K562 (cell line): ENCODE data around the gene STK16. TPM values are rescaled to one million over a fixed set of nuclear protein-coding genes. Genes with fewer than 3 reads are reported as not detected.

Experiments used
- ARID3A ChIP-seq: IDR thresholded peaks from 2 replicates; pipeline ENCODE4 v1.6.1; 2012; ENCODE audit warnings: low read depth, low read length, improper control_type of control experiment, borderline replicate concordance
- BRF2 ChIP-seq: IDR thresholded peaks from 3 replicates; pipeline ENCODE4 v1.6.1; 2011; ENCODE audit warnings: borderline replicate concordance, mild to moderate bottlenecking; ENCODE audit not compliant: insufficient read length, insufficient read depth
- FUS ChIP-seq: fragments of 200-400 bp; formaldehyde crosslinking; optimal IDR thresholded peaks from 2 replicates; pipeline ENCODE3; 2017; ENCODE audit warnings: low read depth, low read length
- JUN ChIP-seq, 2 experiments: sonication (generic) in 1 of 2; formaldehyde crosslinking in 1 of 2; IDR thresholded peaks; 2 replicates each; pipeline versions ENCODE4 v1.6.1 to v1.8.0; 2012 to 2022; ENCODE audit warnings: borderline replicate concordance in 2 of 2, mild to moderate bottlenecking in 2 of 2, improper control_type of control experiment in 1 of 2, low read depth in 1 of 2, low read length in 1 of 2, missing genetic modification reagents in 1 of 2
- KAT7 ChIP-seq: sonication (generic); formaldehyde crosslinking; IDR thresholded peaks from 2 replicates; pipeline ENCODE4 v1.8.0; 2022; ENCODE audit warnings: missing genetic modification reagents, mild to moderate bottlenecking, borderline replicate concordance
- LARP7 ChIP-seq: fragments of 450-650 bp; IDR thresholded peaks from 2 replicates; pipeline ENCODE4 v1.6.1; 2016
- MYC ChIP-seq, 2 experiments: fragments of 250-450 bp in 1 of 2; sonication (Bioruptor Pico) in 1 of 2; IDR thresholded peaks; 2 replicates each; pipeline versions ENCODE4 v1.5.1 to v1.6.1; 2012 to 2021; ENCODE audit warnings: low read depth in 2 of 2, borderline replicate concordance in 1 of 2, improper control_type of control experiment in 1 of 2, low read length in 1 of 2, mild to moderate bottlenecking in 1 of 2, moderate library complexity in 1 of 2
- NCOA1 ChIP-seq: fragments of 450-650 bp; IDR thresholded peaks from 2 replicates; pipeline ENCODE4 v1.6.1; 2016; ENCODE audit warnings: low read depth
- NRF1 ChIP-seq, 2 experiments: fragments of 450-650 bp; IDR thresholded peaks in 1 of 2; conservative IDR thresholded peaks in 1 of 2; 2 replicates each; pipeline ENCODE4 v1.6.1; 2014; ENCODE audit warnings: mild to moderate bottlenecking in 2 of 2
- TBP ChIP-seq: optimal IDR thresholded peaks from 2 replicates; pipeline ENCODE3; 2011; ENCODE audit warnings: low read depth, low read length, improper control_type of control experiment
- ZNF274 ChIP-seq: IDR thresholded peaks from 2 replicates; pipeline ENCODE4 v1.6.1; 2011; ENCODE audit warnings: low read depth, mild to moderate bottlenecking, low read length, moderate library complexity, borderline replicate concordance
- ZNF589 ChIP-seq: fragments of 200-800 bp; sonication (Bioruptor generic); IDR thresholded peaks from 2 replicates; pipeline ENCODE4 v1.6.1; 2016; ENCODE audit warnings: low read depth, missing genetic modification characterization, missing compliant biosample characterization
- ZNF592 ChIP-seq: fragments of 450-650 bp; IDR thresholded peaks from 2 replicates; pipeline ENCODE4 v1.6.1; 2017; ENCODE audit warnings: antibody characterized with exemption, mild to moderate bottlenecking
- ZZZ3 ChIP-seq: fragments of 450-650 bp; IDR thresholded peaks from 2 replicates; pipeline ENCODE4 v1.6.1; 2016; ENCODE audit warnings: antibody characterized with exemption, mild to moderate bottlenecking, moderate library complexity
- polyA plus RNA-seq, 8 experiments: library from polyadenylated mRNA; depleted of rRNA in 4 of 8; stranded (reverse) in 5 of 8; unstranded in 3 of 8; fragments of >200 nt; fragmentation: Nextera tagmentation in 2 of 8; fragmentation: Illumina TruSeq in 1 of 8; extraction: Ambion mirVana in 2 of 8; extraction: Trizol in 1 of 8; gene quantifications; 2 replicates each; pipeline versions ENCODE4 v1.2.1 to v1.2.3, GENCODE V29; 2011 to 2014; ENCODE audit warnings: inconsistent platforms in 1 of 8, missing spikeins in 1 of 8
- total RNA-seq, 7 experiments: library from RNA; depleted of rRNA in 6 of 7; stranded (reverse); fragments of >200 nt in 6 of 7; fragmentation: Illumina TruSeq in 2 of 7; extraction: Trizol in 2 of 7; gene quantifications; 2 replicates each; pipeline versions ENCODE4 v1.2.1 to v1.2.3, GENCODE V29; 2011 to 2021; ENCODE audit warnings: low replicate concordance in 1 of 7
- TF ChIP-seq, protein P1 (sequence below): sonication (generic); formaldehyde crosslinking; IDR thresholded peaks from 2 replicates; pipeline ENCODE4 v1.8.0; 2022; ENCODE audit warnings: mild to moderate bottlenecking, missing genetic modification reagents
- TF ChIP-seq, protein P2 (sequence below): fragments of 250-450 bp; sonication (Bioruptor Pico); IDR thresholded peaks from 2 replicates; pipeline ENCODE4 v1.8.0; 2022; ENCODE audit warnings: moderate library complexity, mild to moderate bottlenecking, inconsistent platforms

The STK16 gene
- total and polyA plus RNA-seq, 9 of the 15 experiments (the other 6 are each of a cell fraction or from before 2014, with no cell fraction given), result 5.4 to 36.2 (median 17.8) TPM

- TF ChIP-seq ZNF592 (0 out of 2 replicates have a peak, but pooled peaks have one; percentile 34), NCOA1 (no peak), TBP (peak; percentile 48), ARID3A (no peak), LARP7 (no peak), FUS (peak; percentile 29), MYC (IDR thresholded peaks at IDR 0.05; ENCODE audit: low read depth, low read length) (peak; percentile 55; the same call in 1 of the 2 replicates), MYC (CRISPR knock-in tag; IDR thresholded peaks at IDR 0.05; ENCODE audit: borderline replicate concordance, low read depth) (no peak), ZNF274 (no peak), ZZZ3 (no peak), ZNF589 (CRISPR knock-in tag) (no peak), NRF1 (conservative IDR thresholded peaks at IDR 0.05 in 1 of 2, IDR thresholded peaks at IDR 0.05 in 1 of 2) (peak; percentile 89 to 90), KAT7 (no peak), BRF2 (no peak), JUN (IDR thresholded peaks at IDR 0.05; ENCODE audit: borderline replicate concordance, low read depth, low read length) (peak; percentile 50; the same call in 1 of the 2 replicates), JUN (CRISPR knock-in tag; IDR thresholded peaks at IDR 0.05; ENCODE audit: borderline replicate concordance) (no peak)
- TF ChIP-seq, protein P1, sequence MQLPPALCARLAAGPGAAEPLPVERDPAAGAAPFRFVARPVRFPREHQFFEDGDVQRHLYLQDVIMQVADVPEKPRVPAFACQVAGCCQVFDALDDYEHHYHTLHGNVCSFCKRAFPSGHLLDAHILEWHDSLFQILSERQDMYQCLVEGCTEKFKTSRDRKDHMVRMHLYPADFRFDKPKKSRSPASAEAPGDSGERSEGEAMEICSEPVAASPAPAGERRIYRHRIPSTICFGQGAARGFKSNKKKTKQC (CRISPR knock-in tag), result no peak
- TF ChIP-seq, protein P2, sequence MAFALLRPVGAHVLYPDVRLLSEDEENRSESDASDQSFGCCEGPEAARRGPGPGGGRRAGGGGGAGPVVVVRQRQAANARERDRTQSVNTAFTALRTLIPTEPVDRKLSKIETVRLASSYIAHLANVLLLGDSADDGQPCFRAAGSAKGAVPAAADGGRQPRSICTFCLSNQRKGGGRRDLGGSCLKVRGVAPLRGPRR (CRISPR knock-in tag), result no peak
Measured at GRCh38 chr2:219206328-219207133, 38.7 kb upstream of the STK16 start, which contains the start of gene ZFAND2B (continued).
